Uterus (tissue), 2 donors: ENCODE results near the gene TSPAN9.

Experiments
- POLR2A ChIP-seq, 2 donors: fragments of 450-650 bp; IDR thresholded peaks; one replicate each; pipeline ENCODE4 v1.6.1; 2016; ENCODE audit warnings: antibody characterized with exemption in 2 of 2, mild to moderate bottlenecking in 1 of 2, moderate library complexity in 1 of 2
- TF ChIP-seq, protein P1 (sequence below), 4 experiments: fragments of 200-600 bp in 2 of 4; fragments of 450-650 bp in 2 of 4; sonication (generic) in 2 of 4; IDR thresholded peaks; one replicate each; pipeline ENCODE4 v1.5.1; 2016 to 2019; ENCODE audit warnings: antibody characterized with exemption in 4 of 4, mild to moderate bottlenecking in 2 of 4, moderate library complexity in 1 of 4

DNA sequence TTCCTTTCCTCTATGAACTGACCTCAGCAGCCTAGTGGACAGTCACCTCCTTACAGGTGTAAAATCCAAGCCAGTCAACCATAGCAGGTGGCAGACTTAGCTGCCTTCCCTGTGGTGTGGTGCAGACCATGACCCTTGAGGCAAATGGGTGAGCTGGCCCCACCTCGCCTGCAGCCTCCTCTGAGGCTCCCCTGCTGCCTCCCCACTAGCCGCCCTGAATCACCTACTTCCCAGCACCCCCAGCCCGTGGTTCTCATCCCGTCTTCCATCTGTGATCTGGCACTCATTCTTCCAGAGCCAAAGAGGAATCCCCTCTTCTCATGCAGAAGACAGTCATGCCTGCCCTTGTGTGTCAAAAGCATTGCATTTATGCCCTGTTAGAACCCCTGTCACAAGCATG, 34.4 kb upstream of the TSPAN9 start:
- TF ChIP-seq, protein P1, sequence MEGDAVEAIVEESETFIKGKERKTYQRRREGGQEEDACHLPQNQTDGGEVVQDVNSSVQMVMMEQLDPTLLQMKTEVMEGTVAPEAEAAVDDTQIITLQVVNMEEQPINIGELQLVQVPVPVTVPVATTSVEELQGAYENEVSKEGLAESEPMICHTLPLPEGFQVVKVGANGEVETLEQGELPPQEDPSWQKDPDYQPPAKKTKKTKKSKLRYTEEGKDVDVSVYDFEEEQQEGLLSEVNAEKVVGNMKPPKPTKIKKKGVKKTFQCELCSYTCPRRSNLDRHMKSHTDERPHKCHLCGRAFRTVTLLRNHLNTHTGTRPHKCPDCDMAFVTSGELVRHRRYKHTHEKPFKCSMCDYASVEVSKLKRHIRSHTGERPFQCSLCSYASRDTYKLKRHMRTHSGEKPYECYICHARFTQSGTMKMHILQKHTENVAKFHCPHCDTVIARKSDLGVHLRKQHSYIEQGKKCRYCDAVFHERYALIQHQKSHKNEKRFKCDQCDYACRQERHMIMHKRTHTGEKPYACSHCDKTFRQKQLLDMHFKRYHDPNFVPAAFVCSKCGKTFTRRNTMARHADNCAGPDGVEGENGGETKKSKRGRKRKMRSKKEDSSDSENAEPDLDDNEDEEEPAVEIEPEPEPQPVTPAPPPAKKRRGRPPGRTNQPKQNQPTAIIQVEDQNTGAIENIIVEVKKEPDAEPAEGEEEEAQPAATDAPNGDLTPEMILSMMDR (IDR thresholded peaks at IDR 0.05), result no peak
- TF ChIP-seq POLR2A (IDR thresholded peaks at IDR 0.05), result no peak
